Lower leg skin (tissue), 3 donors: Measurements from ENCODE around the gene ELOA.

ENCODE experiments used
- POLR2A ChIP-seq, 2 donors: fragments of 450-650 bp; IDR thresholded peaks; one replicate each; pipeline ENCODE4 v1.6.1; 2016 to 2017; ENCODE audit warnings: antibody characterized with exemption in 2 of 2, mild to moderate bottlenecking in 1 of 2, moderate library complexity in 1 of 2
- TF ChIP-seq, protein P1 (sequence below), 3 donors: fragments of 450-650 bp; IDR thresholded peaks; one replicate each; pipeline ENCODE4 v1.5.1; 2016; ENCODE audit warnings: antibody characterized with exemption in 3 of 3, mild to moderate bottlenecking in 3 of 3, moderate library complexity in 2 of 3

DNA sequence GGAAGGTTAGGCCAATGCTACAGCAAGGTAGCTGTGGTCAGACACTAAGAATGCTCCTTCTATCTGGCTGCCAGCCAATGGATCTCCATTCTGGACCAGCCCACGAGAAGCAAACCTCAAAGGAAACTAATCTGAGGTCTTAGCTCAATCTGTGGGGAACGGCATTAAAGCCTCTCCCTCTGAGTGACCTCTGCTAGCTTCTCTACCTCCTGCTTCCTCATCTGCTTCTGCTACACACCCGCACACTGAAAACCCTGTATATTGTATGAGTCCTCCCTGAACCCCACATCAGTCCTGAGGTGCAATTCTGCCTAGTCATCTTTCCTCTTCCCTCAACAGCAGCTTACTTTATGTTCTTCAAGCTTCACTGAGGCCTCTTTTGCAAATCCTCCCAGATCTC lies 64.2 kb downstream of the ELOA start:
- TF ChIP-seq, protein P1, sequence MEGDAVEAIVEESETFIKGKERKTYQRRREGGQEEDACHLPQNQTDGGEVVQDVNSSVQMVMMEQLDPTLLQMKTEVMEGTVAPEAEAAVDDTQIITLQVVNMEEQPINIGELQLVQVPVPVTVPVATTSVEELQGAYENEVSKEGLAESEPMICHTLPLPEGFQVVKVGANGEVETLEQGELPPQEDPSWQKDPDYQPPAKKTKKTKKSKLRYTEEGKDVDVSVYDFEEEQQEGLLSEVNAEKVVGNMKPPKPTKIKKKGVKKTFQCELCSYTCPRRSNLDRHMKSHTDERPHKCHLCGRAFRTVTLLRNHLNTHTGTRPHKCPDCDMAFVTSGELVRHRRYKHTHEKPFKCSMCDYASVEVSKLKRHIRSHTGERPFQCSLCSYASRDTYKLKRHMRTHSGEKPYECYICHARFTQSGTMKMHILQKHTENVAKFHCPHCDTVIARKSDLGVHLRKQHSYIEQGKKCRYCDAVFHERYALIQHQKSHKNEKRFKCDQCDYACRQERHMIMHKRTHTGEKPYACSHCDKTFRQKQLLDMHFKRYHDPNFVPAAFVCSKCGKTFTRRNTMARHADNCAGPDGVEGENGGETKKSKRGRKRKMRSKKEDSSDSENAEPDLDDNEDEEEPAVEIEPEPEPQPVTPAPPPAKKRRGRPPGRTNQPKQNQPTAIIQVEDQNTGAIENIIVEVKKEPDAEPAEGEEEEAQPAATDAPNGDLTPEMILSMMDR (IDR thresholded peaks at IDR 0.05) = no peak
- no peak for TF ChIP-seq POLR2A (IDR thresholded peaks at IDR 0.05)
